HEK293 (cell line): ENCODE results near the gene CHST4.

Source experiments
- ATF2 ChIP-seq: fragments of 450-650 bp; formaldehyde crosslinking; IDR thresholded peaks from 2 replicates; pipeline ENCODE4 v1.5.1; 2016; ENCODE audit warnings: missing biosample characterization, missing genetic modification characterization, low read depth
- BCL11A ChIP-seq: fragments of 450-650 bp; formaldehyde crosslinking; IDR thresholded peaks from 2 replicates; pipeline ENCODE4 v1.5.1; 2016; ENCODE audit warnings: low read depth, missing biosample characterization, missing genetic modification characterization
- CTCF ChIP-seq: fragments of 450-650 bp; formaldehyde crosslinking; IDR thresholded peaks from 2 replicates; pipeline ENCODE4 v1.5.1; 2016; ENCODE audit warnings: missing biosample characterization, missing genetic modification characterization
- PRDM10 ChIP-seq: fragments of 450-650 bp; formaldehyde crosslinking; IDR thresholded peaks from 2 replicates; pipeline ENCODE4 v1.5.1; 2016; ENCODE audit warnings: missing biosample characterization, missing genetic modification characterization
- YY1 ChIP-seq: fragments of 450-650 bp; formaldehyde crosslinking; IDR thresholded peaks from 2 replicates; pipeline ENCODE4 v1.5.1; 2018; ENCODE audit warnings: missing biosample characterization, missing genetic modification characterization
- ZBTB7A ChIP-seq: fragments of 450-650 bp; formaldehyde crosslinking; IDR thresholded peaks from 2 replicates; pipeline ENCODE4 v1.5.1; 2016; ENCODE audit warnings: low read depth, missing biosample characterization, missing genetic modification characterization
- ZFHX2 ChIP-seq: fragments of 450-650 bp; formaldehyde crosslinking; conservative IDR thresholded peaks from 2 replicates; pipeline ENCODE4 v1.5.1; 2016; ENCODE audit warnings: missing biosample characterization, missing genetic modification characterization
- ZFP37 ChIP-seq: fragments of 450-650 bp; formaldehyde crosslinking; IDR thresholded peaks from 2 replicates; pipeline ENCODE4 v1.5.1; 2016; ENCODE audit warnings: missing biosample characterization, missing genetic modification characterization
- ZNF24 ChIP-seq: fragments of 450-650 bp; formaldehyde crosslinking; IDR thresholded peaks from 2 replicates; pipeline ENCODE4 v1.5.1; 2016; ENCODE audit warnings: missing biosample characterization, missing genetic modification characterization
- ZNF350 ChIP-seq: fragments of 450-650 bp; formaldehyde crosslinking; IDR thresholded peaks from 2 replicates; pipeline ENCODE4 v1.5.0; 2017; ENCODE audit warnings: missing biosample characterization, mild to moderate bottlenecking, missing genetic modification characterization
- ZNF558 ChIP-seq: fragments of 450-650 bp; formaldehyde crosslinking; IDR thresholded peaks from 2 replicates; pipeline ENCODE4 v1.5.1; 2016; ENCODE audit warnings: missing biosample characterization, missing genetic modification characterization
- ZNF768 ChIP-seq: fragments of 450-650 bp; formaldehyde crosslinking; IDR thresholded peaks from 2 replicates; pipeline ENCODE4 v1.5.1; 2018; ENCODE audit warnings: missing biosample characterization, mild to moderate bottlenecking, missing genetic modification characterization
- TF ChIP-seq, protein P1 (sequence below): fragments of 450-650 bp; formaldehyde crosslinking; IDR thresholded peaks from 2 replicates; pipeline ENCODE4 v1.5.1; 2016; ENCODE audit warnings: missing biosample characterization, missing genetic modification characterization

- TF ChIP-seq ZNF558 (tag by site-specific recombination) (no peak), ZNF350 (no peak), CTCF (tag by site-specific recombination) (no peak), ZFHX2 (no peak), ZFP37 (tag by site-specific recombination) (no peak), ZNF768 (tag by site-specific recombination) (no peak), PRDM10 (tag by site-specific recombination) (no peak), BCL11A (no peak), ZBTB7A (tag by site-specific recombination) (no peak), YY1 (tag by site-specific recombination) (no peak), ATF2 (tag by site-specific recombination) (no peak), ZNF24 (tag by site-specific recombination) (no peak)
- TF ChIP-seq, protein P1, sequence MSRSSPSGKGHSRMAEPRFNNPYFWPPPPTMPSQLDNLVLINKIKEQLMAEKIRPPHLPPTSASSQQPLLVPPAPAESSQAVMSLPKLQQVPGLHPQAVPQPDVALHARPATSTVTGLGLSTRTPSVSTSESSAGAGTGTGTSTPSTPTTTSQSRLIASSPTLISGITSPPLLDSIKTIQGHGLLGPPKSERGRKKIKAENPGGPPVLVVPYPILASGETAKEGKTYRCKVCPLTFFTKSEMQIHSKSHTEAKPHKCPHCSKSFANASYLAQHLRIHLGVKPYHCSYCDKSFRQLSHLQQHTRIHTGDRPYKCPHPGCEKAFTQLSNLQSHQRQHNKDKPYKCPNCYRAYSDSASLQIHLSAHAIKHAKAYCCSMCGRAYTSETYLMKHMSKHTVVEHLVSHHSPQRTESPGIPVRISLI = no peak
These were observed 43.9 kb downstream of the CHST4 start for GRCh38 chr16:71570144-71570543.
